GM19324 (cell line): Measurements from ENCODE around the gene TLX2.

Source experiments
- ATAC-seq: cut with Tn5 transposase; IDR thresholded peaks from one replicate; pipeline ENCODE4 v1.9.1; 2021; ENCODE audit warnings: mild to moderate bottlenecking, moderate library complexity; ENCODE audit not compliant: unreplicated experiment, low FRiP score

Gene TLX2

GRCh38 chr2:74530239-74531187 is 16.3 kb downstream of the TLX2 start:
- peak; percentile 22 for ATAC-seq

DNA sequence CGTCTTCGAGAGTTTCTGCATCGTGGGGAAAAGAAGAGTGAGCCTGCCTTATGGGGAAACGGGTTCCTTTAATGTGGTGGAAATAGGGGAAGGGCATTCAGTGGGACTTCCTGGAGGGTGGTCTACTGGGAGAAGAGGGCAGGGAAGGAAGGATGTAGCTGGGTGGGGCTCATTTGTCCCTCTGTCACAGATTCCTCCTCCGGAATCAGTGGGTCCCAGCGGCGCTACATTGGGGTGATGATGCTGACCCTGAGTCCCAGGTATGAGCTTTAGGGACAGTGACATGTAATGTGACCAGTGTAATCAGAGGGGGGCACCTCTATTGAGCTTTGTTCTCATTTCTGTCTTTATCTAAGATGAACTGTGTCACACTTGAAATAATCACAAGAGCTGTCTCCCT is 17.4 kb downstream of the TLX2 start:
- ATAC-seq, result no peak

- no peak for ATAC-seq
Measured at GRCh38 chr2:74532222-74532621, 18.0 kb downstream of the TLX2 start.

GRCh38 chr2:74533464-74533863 is 19.2 kb downstream of the TLX2 start:
- ATAC-seq, result no peak

DNA sequence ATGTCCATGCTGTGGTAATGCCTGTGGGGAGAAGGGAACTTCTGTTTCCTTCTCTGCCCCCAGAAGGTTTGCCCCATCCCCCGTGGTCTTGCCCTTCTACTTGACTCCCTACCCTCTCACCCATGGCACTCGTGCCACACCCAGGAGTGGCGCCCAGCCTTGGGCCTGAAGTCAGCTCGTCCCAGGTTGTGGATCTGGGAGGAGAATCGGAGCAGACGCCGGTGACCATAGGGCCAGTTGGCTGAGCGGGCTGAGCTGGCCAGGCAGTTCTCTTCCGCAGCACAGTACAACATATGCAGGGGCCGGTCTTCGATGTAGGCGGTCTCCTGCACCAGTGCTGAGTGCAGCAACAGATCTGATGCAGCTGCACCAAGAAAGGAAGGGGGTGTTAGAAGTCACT is 20.2 kb downstream of the TLX2 start:
- no peak for ATAC-seq

GRCh38 chr2:74535440-74535965 is 21.3 kb downstream of the TLX2 start:
- no peak for ATAC-seq

DNA sequence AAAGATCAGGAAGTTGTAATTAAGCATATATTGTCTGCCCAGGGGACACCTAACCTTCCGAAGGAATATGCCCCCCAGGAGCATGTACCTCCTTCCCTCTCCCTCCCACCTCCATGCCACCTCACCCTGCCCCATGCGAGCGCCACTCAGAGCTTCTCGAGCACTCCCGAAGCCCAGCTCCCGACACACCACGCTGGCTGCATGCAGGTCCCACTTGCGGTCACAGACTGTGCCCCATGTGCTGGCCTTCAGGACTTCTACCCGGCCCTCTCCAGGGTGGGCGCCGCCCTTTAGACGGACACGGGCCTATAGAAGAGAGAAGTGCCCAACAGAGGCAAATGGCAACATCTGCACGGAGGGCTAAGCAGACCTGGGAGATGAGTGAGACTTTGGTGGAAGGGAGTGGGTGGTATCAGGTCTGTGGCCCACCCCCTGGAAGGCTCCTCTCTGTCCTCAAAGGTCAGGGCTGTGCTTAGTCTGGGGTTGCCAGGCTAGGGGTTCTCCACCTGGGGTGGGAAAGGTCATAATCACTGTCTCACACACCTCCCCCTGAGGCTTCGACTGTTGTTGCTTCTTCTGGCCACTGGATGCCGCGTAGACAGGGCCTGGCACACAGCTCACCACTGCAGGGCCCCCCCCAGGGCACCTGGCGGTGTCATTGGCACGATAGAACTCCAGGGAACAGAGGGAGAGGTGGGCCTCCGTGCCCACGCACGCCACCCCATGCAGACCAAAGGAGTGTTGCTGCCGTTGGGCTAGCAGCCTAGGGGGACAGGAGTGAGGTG is 22.1 kb downstream of the TLX2 start:
- ATAC-seq, result no peak

GRCh38 chr2:74537140-74537539 is 22.9 kb downstream of the TLX2 start:
- ATAC-seq, result no peak

GRCh38 chr2:74538881-74539339 is 24.7 kb downstream of the TLX2 start:
- ATAC-seq, result no peak

- ATAC-seq, result no peak
Measured at GRCh38 chr2:74540291-74540690, 26.0 kb downstream of the TLX2 start.

DNA sequence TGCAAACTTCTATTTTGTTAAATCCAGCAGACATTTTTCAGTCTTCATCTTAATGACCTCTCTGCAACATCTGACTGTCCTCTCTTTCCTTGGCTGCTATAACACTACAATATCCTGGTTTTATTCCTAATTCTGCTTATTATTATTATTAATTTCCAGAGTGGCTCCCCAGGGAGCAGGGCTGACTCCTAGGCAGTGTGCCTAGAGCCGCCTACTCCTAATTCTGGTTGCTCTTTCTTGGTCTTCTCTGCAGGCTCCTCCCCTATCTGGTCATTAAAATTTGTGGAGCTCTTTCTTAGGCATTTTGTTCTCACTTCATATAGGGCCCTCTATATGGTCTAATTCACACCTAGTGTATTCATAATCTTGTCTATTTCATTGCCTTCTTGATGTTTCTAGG is 28.7 kb downstream of the TLX2 start:
- ATAC-seq, result no peak

DNA sequence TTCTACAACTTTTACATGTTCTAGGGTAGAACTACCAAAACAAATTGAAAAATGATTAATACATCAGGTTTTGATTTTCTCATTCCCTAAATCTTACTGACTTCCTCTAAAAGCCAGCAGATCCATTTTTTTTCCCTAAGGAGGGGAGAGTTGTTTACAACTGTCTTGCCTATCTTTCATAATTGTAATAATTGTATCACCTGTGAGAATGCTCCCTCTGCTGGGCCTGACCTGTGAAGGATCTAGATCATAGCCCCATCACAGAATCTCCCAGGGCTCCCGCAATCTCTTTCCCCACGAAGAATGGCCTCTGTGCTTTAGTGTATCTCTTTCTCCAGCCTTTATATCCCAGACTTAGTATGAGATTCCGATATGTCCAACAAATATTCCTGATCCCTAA is 30.4 kb downstream of the TLX2 start:
- no peak for ATAC-seq

GRCh38 chr2:74546004-74546403 is 31.8 kb downstream of the TLX2 start:
- ATAC-seq, result no peak

DNA sequence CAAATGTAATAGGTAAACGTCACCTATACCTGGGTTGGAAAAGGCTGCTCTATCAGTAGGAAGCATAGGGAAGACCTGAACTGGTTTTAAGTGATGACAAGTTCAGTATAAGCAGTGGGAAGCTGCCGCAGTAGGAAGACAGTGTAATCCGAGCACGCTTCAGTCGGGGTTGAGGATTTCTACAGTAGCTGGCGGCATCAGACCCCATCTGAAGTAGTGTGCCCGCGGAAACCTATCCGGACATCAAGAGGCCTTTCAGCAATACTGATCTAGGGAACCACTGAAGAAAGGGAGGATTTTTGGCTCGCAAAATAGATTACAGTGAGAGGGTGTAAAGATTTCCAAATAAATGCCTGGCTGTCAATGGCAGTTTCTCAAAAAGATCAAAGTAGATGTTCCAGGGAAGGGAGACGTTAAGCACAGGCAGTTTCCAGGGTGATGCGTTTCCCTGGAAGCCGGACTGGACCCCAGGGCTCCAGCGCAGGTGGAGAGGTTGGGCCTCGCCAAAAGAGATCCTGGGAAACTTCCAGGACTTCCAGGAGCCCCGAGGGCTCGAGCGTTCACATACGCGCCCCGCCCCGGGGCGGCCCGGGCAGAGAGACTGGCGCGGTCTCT is 34.1 kb downstream of the TLX2 start:
- ATAC-seq, result no peak

DNA sequence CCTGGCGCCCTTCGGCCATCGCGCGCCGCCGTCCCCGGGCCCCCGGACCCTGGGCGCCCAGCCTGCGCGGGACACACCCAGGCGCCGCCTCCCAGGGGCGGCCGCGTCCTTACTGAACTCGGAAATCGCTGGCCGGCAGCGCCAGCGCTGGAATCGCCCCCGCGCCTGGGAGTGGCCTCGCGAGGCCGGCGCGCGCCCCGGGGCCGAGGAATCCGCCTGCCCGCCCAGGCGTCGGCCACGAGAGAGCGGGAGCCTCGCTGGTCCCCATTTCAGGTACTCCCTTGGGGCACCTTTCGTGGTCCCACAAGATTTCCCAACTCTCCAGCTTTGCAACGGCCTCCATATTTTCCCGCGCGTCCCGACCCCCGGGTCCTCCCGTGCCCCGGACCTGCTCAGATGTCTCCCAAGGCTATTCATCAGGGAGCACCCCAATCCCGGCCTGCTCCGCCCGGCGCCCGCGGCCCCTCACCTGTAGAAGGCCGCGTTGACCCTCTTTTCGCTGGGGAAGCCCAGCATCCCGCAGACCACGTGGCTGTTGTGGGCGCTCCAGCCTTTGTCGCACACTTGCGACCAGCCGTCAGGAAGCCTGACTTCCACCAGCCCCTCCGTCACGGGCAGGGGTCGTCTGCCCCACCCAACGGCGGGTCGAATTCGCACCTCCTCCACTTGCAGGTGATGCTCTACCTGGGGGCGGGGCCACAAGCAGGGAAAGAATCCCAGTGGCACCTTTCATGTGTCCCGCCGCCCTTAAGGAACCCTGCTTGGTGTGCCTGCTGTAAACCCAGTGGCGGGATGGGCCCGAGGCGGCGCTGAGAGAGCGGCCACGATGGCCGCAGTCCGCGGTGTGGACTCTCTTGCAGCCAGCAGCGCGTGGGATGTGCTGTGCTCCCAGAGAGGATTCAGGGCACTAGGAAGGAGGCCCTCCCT is 34.9 kb downstream of the TLX2 start:
- ATAC-seq, result no peak

- ATAC-seq, result no peak
Measured at GRCh38 chr2:74550231-74550630, 36.0 kb downstream of the TLX2 start.

DNA sequence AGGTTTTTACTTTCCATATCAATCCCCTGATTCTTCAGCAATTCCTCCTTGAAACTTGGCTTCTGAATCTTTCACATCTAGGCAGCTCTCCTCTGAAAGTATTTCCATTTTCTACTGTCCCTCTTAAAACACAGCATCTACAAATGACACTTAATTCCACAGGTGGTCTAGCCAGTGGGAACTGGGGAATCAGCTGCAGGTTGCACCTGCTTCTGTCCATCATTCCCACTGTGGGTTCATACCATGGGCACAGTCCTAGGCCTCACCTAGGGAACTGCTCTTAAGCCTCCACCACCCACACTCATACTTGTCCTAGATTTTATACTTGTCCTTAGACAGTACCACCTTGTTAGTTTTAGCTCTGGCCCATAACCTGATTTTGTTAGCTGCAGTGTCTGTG is 37.3 kb downstream of the TLX2 start:
- no peak for ATAC-seq

DNA sequence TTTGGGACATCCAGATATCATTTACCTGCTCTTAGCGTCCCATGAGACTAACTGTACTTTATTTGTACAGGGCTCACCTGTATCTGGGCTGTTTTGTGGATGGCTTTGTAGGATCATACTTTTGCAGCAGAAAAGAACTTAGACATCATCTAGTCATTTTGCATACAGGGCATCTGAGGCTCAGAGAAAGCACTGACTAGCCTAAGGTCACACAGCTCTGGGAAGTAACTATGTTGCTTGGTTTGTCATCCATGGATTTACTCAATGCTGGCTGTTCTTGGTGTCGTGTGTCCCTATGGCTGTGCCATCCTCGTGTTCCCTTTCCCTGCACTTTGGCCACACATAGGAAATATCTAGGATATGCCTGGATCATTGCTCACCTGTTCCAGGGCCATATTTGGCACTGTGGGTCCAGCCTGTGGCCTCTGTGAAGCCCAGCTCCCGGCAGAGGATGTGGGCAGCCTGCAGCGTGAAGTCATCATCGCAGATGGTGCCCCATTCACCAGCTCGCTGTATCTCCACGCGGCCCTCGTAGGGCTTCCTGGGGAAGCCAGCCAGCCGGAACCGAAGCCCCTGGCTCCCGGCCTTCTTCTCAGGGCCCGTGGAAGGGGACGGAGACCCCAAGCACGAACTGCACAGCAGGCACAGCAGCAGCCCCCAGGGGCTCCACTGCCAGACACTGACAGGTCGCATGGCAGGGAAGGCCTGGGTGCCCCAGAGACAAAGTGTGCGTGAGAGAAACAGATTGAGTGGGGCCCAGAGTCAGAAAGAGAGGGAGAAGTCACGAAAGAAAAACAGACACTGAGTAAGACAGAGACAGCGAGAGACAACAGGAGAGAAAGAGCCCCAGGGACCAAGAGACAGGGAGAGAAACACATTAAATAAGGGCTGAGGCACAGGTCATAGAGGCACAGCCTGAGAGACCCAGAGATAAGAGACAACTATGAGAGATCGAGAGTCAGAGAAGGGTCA is 38.0 kb downstream of the TLX2 start:
- no peak for ATAC-seq
